Measurements from ENCODE around the gene DSE. TPM values are rescaled to one million over a fixed set of nuclear protein-coding genes. Genes with fewer than 3 reads are reported as not detected.

DSE gene
- polyA plus RNA-seq, 2 of the 4 experiments (the other 2 are of a cell fraction): 20.2 to 22.7 TPM

- Histone ChIP-seq H3K4me2 (0 out of 3 replicates have a peak overlapping the region, but pooled peaks have one; percentile 21), H3K27ac (peak overlapping the region in 1 of 2 experiments; percentile 51; a peak in 3 of 6 replicates), H3K4me3 (no peak overlapping the region), H3K4me1 (peaks cover 7% of the 10 kb centered on the region; the same call in 2 of the 3 replicates), H3K9me3 (no peaks in the 10 kb centered on the region)
- TF ChIP-seq ZFP36 (IDR thresholded peaks at IDR 0.05; ENCODE audit: borderline replicate concordance, partially characterized antibody): no peak
- no peak for TF ChIP-seq POLR2A (IDR thresholded peaks at IDR 0.05; ENCODE audit: low read length)
- TF ChIP-seq HEYL (CRISPR knock-in tag; IDR thresholded peaks at IDR 0.05): no peak
- TF ChIP-seq MAFK (IDR thresholded peaks at IDR 0.05; ENCODE audit: partially characterized antibody): no peak
- 59% methylated on average over 3 of the region's 3 CpGs for WGBS (ENCODE audit: missing lambda C conversion rate)
- ChIA-PET POLR2A (no interaction called here), CTCF (interaction anchor here (1.7 kb wide), 1 partner anchor 8 kb away, joined by 5 read pairs; no protein-coding TSS in a partner anchor)
- ATAC-seq: no peak
- FAIRE-seq: no peak
- no peak for DNase-seq (ENCODE audit: low read depth in 1 of 2, low spot score in 1 of 2)
Measured at GRCh38 chr6:116352515-116353471, 18.0 kb upstream of the DSE start.

DNA sequence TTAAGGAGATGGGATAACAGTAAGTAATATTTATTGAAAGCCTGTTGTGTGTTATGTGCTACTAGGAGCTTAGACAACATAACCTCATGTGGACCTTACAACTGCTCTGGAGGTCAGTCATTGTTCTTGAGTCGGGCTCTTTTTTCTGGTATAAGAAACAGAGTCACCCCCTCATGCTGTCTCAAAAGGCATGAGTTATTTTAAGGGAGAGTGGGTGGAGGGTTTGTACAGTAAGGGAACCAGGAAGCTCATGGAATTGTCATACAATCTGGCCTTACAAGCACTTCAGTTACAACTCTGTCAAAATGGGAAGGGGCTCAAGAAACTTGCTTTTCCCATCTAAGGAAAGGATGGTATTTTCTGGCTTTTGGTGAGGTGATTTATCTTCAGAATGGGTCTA is 16.5 kb upstream of the DSE start:
- H3K4me3 ChIP-seq: no peak overlapping the region
- no peak overlapping the region for H3K27ac ChIP-seq
- H3K4me1 ChIP-seq: peaks cover 7% of the 10 kb centered on the region; the same call in 2 of the 3 replicates
- CTCF ChIA-PET: no interaction called here
- ATAC-seq (no peak), FAIRE-seq (no peak), DNase-seq (ENCODE audit: low read depth in 1 of 2, low spot score in 1 of 2) (no peak)
- no peaks in the 10 kb centered on the region for H3K9me3 ChIP-seq
- POLR2A ChIA-PET: no interaction called here
- no peak overlapping the region for H3K4me2 ChIP-seq
- TF ChIP-seq CBX8 (IDR thresholded peaks at IDR 0.05): no peak
- no peak for TF ChIP-seq USF2 (IDR thresholded peaks at IDR 0.05)
- TF ChIP-seq ESRRA (IDR thresholded peaks at IDR 0.05; ENCODE audit: borderline replicate concordance, low read length): no peak
- 47% methylated on average over 1 of the region's 1 CpG for WGBS (ENCODE audit: missing lambda C conversion rate)

DNA sequence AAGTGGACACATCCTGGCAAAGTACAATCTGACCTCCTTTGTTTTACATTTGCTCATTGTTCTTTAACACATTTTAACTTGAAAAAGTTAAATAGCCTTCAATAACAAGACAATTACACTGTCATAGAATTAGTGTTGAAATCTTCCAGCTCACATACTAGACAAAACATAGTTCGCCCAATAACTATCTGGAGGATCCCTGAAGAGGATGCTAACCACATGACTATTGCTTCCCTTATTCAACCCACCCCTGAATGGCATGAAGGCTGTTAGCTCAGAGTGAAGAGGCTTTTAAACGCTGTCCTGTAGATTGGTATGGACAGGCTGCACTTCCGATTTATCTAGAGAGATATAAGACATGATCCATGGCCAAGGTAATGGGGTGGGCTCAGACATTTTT is 15.0 kb upstream of the DSE start:
- H3K4me1 ChIP-seq: peaks cover 7% of the 10 kb centered on the region; the same call in 2 of the 3 replicates
- no peak overlapping the region for H3K4me3 ChIP-seq
- no peak overlapping the region for H3K4me2 ChIP-seq
- no peak for FAIRE-seq
- no peak for DNase-seq (ENCODE audit: low read depth in 1 of 2, low spot score in 1 of 2)
- ChIA-PET POLR2A (no interaction called here), CTCF (interaction anchor here (1.4 kb wide), 1 partner anchor 87 kb away, joined by 4 read pairs; no protein-coding TSS in a partner anchor)
- no peak for ATAC-seq
- TF ChIP-seq, protein P1, sequence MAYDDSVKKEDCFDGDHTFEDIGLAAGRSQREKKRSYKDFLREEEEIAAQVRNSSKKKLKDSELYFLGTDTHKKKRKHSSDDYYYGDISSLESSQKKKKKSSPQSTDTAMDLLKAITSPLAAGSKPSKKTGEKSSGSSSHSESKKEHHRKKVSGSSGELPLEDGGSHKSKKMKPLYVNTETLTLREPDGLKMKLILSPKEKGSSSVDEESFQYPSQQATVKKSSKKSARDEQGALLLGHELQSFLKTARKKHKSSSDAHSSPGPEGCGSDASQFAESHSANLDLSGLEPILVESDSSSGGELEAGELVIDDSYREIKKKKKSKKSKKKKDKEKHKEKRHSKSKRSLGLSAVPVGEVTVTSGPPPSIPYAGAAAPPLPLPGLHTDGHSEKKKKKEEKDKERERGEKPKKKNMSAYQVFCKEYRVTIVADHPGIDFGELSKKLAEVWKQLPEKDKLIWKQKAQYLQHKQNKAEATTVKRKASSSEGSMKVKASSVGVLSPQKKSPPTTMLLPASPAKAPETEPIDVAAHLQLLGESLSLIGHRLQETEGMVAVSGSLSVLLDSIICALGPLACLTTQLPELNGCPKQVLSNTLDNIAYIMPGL (CRISPR knock-in tag; IDR thresholded peaks at IDR 0.05; ENCODE audit: borderline replicate concordance): no peak
- TF ChIP-seq HOXB13 (CRISPR knock-in tag; IDR thresholded peaks at IDR 0.05; ENCODE audit: low read depth): no peak
- 90% methylated on average over 3 of the region's 3 CpGs for WGBS (ENCODE audit: missing lambda C conversion rate)
- no peak overlapping the region for H3K27ac ChIP-seq
- no peaks in the 10 kb centered on the region for H3K9me3 ChIP-seq

DNA sequence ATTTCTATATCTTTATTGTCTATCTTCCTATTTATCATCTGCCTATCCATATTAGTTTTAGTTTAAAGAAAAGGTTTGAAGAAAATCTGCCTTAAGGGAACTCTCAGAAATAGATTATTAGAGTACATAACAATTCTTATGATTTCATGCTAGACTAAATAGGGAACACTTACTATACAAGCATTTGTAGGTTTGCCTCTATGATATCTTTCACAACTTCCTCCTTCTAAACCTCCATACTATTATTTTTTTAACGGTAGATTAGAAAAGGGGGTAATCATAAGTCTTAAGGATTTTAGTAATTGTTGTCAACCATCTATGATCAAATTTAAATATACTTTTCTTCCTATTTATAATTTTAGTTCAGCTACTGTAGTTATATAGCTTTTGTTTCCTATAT is 11.6 kb upstream of the DSE start:
- WGBS (ENCODE audit: missing lambda C conversion rate): 97% methylated on average over 1 of the region's 1 CpG
- no peak for TF ChIP-seq JUN (IDR thresholded peaks at IDR 0.05)
- TF ChIP-seq JUNB (IDR thresholded peaks at IDR 0.05): no peak
- Histone ChIP-seq H3K27ac (no peak overlapping the region), H3K4me1 (peaks cover 15% of the 10 kb centered on the region), H3K9me3 (no peaks in the 10 kb centered on the region), H3K4me2 (no peak overlapping the region), H3K4me3 (no peak overlapping the region)
- DNase-seq (ENCODE audit: low read depth in 1 of 2, low spot score in 1 of 2) (no peak), FAIRE-seq (no peak), ATAC-seq (no peak)
- CTCF ChIA-PET: interaction anchor here (1.1 kb wide), 1 partner anchor 202 kb away, joined by 3 read pairs; no protein-coding TSS in a partner anchor
- POLR2A ChIA-PET: no interaction called here

- H3K9me3 ChIP-seq: no peaks in the 10 kb centered on the region
- H3K27ac ChIP-seq: no peak overlapping the region
- no peak overlapping the region for H3K4me3 ChIP-seq
- no peak for FAIRE-seq
- TF ChIP-seq TFCP2L1 (CRISPR knock-in tag; IDR thresholded peaks at IDR 0.05) (no peak), PHF8 (IDR thresholded peaks at IDR 0.05; ENCODE audit: borderline replicate concordance, low read depth) (no peak), HOXB5 (CRISPR knock-in tag; IDR thresholded peaks at IDR 0.05) (no peak), HDAC2 (IDR thresholded peaks at IDR 0.05) (no peak), FOSL2 (IDR thresholded peaks at IDR 0.05) (no peak), FOSL2 (CRISPR knock-in tag; IDR thresholded peaks at IDR 0.05) (no peak), MAFK (IDR thresholded peaks at IDR 0.05; ENCODE audit: partially characterized antibody) (no peak)
- no peak overlapping the region for H3K4me2 ChIP-seq
- no peak for ATAC-seq
- DNase-seq (ENCODE audit: low read depth in 1 of 2, low spot score in 1 of 2): no peak
- peaks cover 22% of the 10 kb centered on the region for H3K4me1 ChIP-seq
- ChIA-PET CTCF (no interaction called here), POLR2A (interaction anchor here (0.7 kb wide), 1 partner anchor 11 kb away, joined by 3 read pairs; the partner anchor contains the start of gene DSE)
- WGBS (ENCODE audit: missing lambda C conversion rate): 94% methylated on average over 2 of the region's 2 CpGs
Measured at GRCh38 chr6:116359835-116360234, 10.9 kb upstream of the DSE start.
